ENCODE measurements around the gene ISG15.

DNA sequence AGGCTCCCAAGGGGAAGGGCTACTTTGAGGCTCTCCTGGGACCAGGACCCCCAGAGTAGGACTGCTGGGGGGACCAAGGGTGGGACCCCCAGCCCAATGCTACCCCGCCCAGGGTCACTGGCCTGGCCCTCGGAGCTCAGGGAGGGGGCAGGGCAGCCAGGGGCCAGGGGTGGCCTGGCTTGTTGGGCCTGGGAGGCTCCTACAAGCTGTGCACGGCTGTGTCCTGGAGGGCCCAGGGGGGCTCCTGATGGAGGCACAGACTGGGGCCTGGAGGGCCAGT lies 15.6 kb upstream of the ISG15 start:
- TF ChIP-seq POLR2A (IDR thresholded peaks at IDR 0.05; ENCODE audit: borderline replicate concordance, extremely low read depth, insufficient read depth, insufficient read length): no peak
- TF ChIP-seq, protein P1, sequence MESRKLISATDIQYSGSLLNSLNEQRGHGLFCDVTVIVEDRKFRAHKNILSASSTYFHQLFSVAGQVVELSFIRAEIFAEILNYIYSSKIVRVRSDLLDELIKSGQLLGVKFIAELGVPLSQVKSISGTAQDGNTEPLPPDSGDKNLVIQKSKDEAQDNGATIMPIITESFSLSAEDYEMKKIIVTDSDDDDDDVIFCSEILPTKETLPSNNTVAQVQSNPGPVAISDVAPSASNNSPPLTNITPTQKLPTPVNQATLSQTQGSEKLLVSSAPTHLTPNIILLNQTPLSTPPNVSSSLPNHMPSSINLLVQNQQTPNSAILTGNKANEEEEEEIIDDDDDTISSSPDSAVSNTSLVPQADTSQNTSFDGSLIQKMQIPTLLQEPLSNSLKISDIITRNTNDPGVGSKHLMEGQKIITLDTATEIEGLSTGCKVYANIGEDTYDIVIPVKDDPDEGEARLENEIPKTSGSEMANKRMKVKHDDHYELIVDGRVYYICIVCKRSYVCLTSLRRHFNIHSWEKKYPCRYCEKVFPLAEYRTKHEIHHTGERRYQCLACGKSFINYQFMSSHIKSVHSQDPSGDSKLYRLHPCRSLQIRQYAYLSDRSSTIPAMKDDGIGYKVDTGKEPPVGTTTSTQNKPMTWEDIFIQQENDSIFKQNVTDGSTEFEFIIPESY (IDR thresholded peaks at IDR 0.05; ENCODE audit: extremely low read depth, insufficient replicate concordance, low read length): no peak
- TF ChIP-seq ZFX (IDR thresholded peaks at IDR 0.05): no peak
- TF ChIP-seq ELF1 (IDR thresholded peaks at IDR 0.05; ENCODE audit: borderline replicate concordance, low read depth): no peak
- TF ChIP-seq, protein P2, sequence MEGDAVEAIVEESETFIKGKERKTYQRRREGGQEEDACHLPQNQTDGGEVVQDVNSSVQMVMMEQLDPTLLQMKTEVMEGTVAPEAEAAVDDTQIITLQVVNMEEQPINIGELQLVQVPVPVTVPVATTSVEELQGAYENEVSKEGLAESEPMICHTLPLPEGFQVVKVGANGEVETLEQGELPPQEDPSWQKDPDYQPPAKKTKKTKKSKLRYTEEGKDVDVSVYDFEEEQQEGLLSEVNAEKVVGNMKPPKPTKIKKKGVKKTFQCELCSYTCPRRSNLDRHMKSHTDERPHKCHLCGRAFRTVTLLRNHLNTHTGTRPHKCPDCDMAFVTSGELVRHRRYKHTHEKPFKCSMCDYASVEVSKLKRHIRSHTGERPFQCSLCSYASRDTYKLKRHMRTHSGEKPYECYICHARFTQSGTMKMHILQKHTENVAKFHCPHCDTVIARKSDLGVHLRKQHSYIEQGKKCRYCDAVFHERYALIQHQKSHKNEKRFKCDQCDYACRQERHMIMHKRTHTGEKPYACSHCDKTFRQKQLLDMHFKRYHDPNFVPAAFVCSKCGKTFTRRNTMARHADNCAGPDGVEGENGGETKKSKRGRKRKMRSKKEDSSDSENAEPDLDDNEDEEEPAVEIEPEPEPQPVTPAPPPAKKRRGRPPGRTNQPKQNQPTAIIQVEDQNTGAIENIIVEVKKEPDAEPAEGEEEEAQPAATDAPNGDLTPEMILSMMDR (IDR thresholded peaks at IDR 0.05 in 2 of 3, conservative IDR thresholded peaks at IDR 0.05 in 1 of 3; ENCODE audit: borderline replicate concordance in 1 of 3, insufficient read depth in 1 of 3, low read depth in 2 of 3, low read length in 2 of 3): no peak
- no peak for TF ChIP-seq CEBPB (IDR thresholded peaks at IDR 0.05; ENCODE audit: low read depth)
- TF ChIP-seq, protein P3, sequence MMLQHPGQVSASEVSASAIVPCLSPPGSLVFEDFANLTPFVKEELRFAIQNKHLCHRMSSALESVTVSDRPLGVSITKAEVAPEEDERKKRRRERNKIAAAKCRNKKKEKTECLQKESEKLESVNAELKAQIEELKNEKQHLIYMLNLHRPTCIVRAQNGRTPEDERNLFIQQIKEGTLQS (IDR thresholded peaks at IDR 0.05): no peak
